ENCODE results near the gene RALGPS1.

GRCh38 chr9:127172066-127172707 is 257.6 kb downstream of the RALGPS1 start:
- TF ChIP-seq POLR2A (IDR thresholded peaks at IDR 0.05; ENCODE audit: control extremely low read depth in 1 of 2, low read depth in 2 of 2, low read length in 2 of 2), result no peak
- no peak for TF ChIP-seq MAX (IDR thresholded peaks at IDR 0.05)
- TF ChIP-seq GABPA (IDR thresholded peaks at IDR 0.05; ENCODE audit: borderline replicate concordance, insufficient read depth, low read length), result no peak
- no peak for TF ChIP-seq USF2 (IDR thresholded peaks at IDR 0.05; ENCODE audit: low read length)
- TF ChIP-seq CTCF (IDR thresholded peaks at IDR 0.05; ENCODE audit: control extremely low read depth in 1 of 3, insufficient read depth in 1 of 3, low read depth in 1 of 3, low read length in 3 of 3), result no peak
- TF ChIP-seq SP1 (IDR thresholded peaks at IDR 0.05; ENCODE audit: low read depth, low read length), result no peak
- no peak for TF ChIP-seq TAF1 (IDR thresholded peaks at IDR 0.05; ENCODE audit: low read depth, low read length)
- TF ChIP-seq TBP (IDR thresholded peaks at IDR 0.05; ENCODE audit: low read depth, low read length), result no peak
- no peak for TF ChIP-seq RFX5 (IDR thresholded peaks at IDR 0.05; ENCODE audit: borderline replicate concordance, low read depth, low read length)
- TF ChIP-seq RXRA (IDR thresholded peaks at IDR 0.05; ENCODE audit: insufficient read depth, low read depth, low read length), result no peak
- no peak for TF ChIP-seq POLR2AphosphoS5 (IDR thresholded peaks at IDR 0.05; ENCODE audit: low read depth, low read length)
- TF ChIP-seq CBX5 (IDR thresholded peaks at IDR 0.05; ENCODE audit: low read depth, low read length), result no peak

All from H1 (cell line).